NB4 (cell line): Measurements from ENCODE around the gene LYPD4.

ENCODE experiments used
- DNase-seq: peaks from one replicate; pipeline ENCODE4 v3.0.0; 2010; ENCODE audit warnings: low read depth
- H3K4me3 ChIP-seq: one replicate; pipeline ENCODE4 v1.5.1; 2011; ENCODE audit warnings: mild to moderate bottlenecking, low read depth, low read length, moderate library complexity
- MYC ChIP-seq: IDR thresholded peaks from 2 replicates; pipeline ENCODE4 v1.6.1; 2011; ENCODE audit warnings: low read depth, low read length
- POLR2A ChIP-seq: IDR thresholded peaks from 2 replicates; pipeline ENCODE4 v1.6.1; 2011; ENCODE audit warnings: mild to moderate bottlenecking; ENCODE audit not compliant: insufficient read length; ENCODE audit errors: extremely low read depth
- TF ChIP-seq, protein P1 (sequence below): IDR thresholded peaks from one replicate; pipeline ENCODE4 v1.5.1; 2012; ENCODE audit warnings: low read depth, low read length
- TF ChIP-seq, protein P2 (sequence below): IDR thresholded peaks from 2 replicates; pipeline ENCODE4 v1.6.1; 2011; ENCODE audit warnings: low read depth, low read length

The LYPD4 gene

DNA sequence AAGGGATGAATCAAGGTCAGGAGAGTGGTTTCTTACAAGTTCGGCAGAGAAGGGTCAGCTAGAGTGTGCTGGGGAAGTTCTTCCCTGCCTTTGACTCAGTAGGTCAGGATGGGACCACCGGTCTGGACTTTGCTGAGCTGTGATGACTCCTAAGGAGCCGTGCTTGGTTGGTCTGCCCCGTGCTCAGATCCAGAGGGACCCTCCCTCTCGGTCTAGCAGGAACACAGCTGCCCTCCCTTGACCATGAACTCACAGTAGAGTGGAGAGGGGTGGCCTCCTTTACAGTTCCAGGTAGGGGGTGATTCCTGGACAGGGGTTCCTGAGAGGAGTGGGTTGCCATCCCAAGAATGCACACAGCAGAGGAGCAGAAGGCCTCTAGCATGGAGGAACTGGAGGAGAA is 19.9 kb upstream of the LYPD4 start:
- no peak for DNase-seq
- TF ChIP-seq MYC (no peak), POLR2A (no peak)
- TF ChIP-seq, protein P1, sequence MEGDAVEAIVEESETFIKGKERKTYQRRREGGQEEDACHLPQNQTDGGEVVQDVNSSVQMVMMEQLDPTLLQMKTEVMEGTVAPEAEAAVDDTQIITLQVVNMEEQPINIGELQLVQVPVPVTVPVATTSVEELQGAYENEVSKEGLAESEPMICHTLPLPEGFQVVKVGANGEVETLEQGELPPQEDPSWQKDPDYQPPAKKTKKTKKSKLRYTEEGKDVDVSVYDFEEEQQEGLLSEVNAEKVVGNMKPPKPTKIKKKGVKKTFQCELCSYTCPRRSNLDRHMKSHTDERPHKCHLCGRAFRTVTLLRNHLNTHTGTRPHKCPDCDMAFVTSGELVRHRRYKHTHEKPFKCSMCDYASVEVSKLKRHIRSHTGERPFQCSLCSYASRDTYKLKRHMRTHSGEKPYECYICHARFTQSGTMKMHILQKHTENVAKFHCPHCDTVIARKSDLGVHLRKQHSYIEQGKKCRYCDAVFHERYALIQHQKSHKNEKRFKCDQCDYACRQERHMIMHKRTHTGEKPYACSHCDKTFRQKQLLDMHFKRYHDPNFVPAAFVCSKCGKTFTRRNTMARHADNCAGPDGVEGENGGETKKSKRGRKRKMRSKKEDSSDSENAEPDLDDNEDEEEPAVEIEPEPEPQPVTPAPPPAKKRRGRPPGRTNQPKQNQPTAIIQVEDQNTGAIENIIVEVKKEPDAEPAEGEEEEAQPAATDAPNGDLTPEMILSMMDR = no peak
- TF ChIP-seq, protein P2, sequence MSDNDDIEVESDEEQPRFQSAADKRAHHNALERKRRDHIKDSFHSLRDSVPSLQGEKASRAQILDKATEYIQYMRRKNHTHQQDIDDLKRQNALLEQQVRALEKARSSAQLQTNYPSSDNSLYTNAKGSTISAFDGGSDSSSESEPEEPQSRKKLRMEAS = no peak
- H3K4me3 ChIP-seq = peak overlapping the region; percentile 32

DNA sequence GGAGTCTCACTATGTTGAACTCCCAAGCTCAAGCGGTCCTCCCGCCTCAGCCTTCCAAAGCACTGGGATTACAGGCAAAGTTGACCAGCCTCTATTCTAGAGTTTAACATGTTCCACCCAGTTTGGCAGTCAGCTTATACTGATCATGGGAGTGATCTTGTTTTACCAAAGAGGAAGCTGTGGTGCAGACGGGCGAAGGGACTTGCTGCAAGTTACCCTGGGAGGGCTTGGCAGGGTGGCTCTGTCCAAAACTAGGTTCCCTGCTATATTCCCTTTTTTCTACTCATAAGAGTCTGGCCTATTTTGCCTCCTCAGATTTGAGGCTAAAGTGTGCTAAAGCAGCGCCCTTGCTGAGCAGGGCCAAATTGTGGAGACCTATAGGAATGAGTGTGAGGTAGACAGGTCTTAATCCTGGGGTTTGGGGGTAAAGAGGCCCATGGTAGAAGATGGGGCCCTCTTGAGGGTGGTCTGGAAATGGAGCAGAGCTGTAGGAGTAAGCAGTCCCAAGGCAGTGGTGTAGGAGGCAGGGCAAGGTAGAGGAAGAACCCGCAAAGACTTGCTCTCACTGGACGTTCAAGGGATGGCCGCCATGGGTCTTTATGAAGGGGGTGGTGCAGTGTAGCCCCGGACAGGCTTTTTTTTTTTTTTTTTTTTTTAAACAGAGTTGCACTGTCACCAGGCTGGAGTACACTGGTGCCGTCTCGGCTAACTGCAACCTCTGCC is 18.9 kb upstream of the LYPD4 start:
- no peak for TF ChIP-seq POLR2A
- no peak for TF ChIP-seq MYC
- TF ChIP-seq, protein P2 = no peak
- TF ChIP-seq, protein P1 = no peak

DNA sequence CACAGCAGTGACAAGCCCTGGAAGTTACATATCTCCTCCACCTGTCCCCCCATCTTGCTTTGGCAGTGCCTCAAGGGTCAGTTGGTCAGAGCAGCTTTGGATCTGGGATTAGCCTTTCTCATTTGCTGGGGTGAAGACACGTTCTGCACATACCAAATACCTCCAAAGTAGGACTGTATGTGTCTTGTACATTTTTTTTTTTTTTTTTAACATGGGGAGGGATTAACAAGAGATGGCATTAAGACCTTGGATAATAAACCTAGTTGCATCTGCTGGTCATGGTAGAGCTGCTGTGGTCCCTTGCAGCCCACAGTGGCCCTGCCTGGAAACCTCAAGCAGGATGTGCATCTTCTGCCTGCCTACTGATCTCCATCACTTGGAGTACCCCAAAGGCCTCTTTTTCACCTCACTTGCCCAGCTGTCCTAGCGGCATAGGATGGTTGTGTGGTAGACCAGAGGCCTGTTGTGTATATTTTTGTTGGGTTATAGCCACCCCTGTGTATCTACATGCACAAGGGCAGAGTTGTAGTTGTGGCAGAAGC is 18.0 kb upstream of the LYPD4 start:
- H3K4me3 ChIP-seq = peak overlapping the region; percentile 97
- TF ChIP-seq, protein P1 = no peak
- TF ChIP-seq, protein P2 = no peak
- TF ChIP-seq MYC (no peak), POLR2A (no peak)
- DNase-seq = no peak

More for the DNA sequence above, 18.9 kb upstream of the LYPD4 start:
- DNase-seq = peak; percentile 59
- peak overlapping the region; percentile 97 for H3K4me3 ChIP-seq

DNA sequence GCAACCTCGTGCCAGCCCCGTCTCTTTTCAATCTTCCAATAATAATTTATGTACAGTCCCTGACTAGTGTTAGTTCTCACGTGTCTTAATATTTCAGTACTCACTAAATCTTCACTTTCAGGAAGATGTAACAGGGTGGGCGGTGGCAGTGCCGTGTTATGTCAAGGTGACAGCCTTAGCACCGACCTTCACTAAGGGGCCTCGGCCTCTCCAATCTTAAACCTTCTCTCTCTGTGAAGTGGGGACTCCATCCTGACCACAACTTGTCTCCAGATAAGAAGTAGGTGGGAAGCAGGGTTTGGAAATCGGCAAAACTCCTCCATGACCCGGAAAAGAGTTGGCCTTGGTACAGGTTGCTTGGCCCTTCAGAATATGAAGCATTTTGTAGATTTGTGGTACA is 17.4 kb upstream of the LYPD4 start:
- DNase-seq = no peak
- TF ChIP-seq MYC (no peak), POLR2A (no peak)
- TF ChIP-seq, protein P1 = no peak
- TF ChIP-seq, protein P2 = no peak
- peak overlapping the region; percentile 97 for H3K4me3 ChIP-seq

DNA sequence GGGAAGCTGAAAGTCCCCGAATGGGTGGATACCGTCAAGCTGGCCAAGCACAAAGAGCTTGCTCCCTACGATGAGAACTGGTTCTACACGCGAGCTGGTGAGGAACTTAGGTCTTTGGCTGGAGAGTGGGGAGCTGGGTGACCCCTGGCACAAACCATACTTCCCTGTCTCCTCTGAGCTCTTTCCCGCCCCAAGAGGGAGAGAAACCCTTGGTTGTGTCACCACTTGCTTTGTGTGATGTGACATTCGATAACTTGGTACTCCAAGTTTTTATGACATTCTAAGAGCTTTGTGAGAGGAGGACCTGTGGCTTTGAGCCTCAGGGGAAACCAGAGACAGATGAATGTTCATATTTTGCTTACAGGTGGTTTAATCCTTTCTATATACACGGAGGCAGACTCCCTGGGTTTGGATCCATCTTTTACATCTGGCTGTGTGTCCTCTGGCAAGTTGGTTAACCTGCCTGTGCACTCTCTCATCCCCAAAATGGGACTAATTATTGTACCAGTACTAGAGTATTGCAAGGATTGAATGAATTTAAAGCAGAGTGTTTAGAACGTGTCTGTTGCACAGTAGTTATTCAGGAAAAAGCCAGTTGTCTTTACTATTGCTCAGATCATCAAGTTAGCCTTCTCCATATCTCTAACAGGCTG is 16.8 kb upstream of the LYPD4 start:
- DNase-seq = no peak
- peak overlapping the region; percentile 97 for H3K4me3 ChIP-seq
- TF ChIP-seq, protein P2 = no peak
- TF ChIP-seq, protein P1 = no peak
- no peak for TF ChIP-seq MYC
- TF ChIP-seq POLR2A = no peak
